ENCODE measurements around the gene AAMDC.

GRCh38 chr11:77789061-77789730, 31.7 kb upstream of the AAMDC start:
- TF ChIP-seq POLR2A (IDR thresholded peaks at IDR 0.05) = no peak
- TF ChIP-seq CTCF (IDR thresholded peaks at IDR 0.05) = no peak
- TF ChIP-seq EP300 (IDR thresholded peaks at IDR 0.05; ENCODE audit: low read depth) = no peak
